Stimulated activated CD4-positive, alpha-beta T cell treated with anti-CD3 and anti-CD28 coated beads, Interleukin-4, amount 100 ng/mL, for 48 hours (primary cell): ENCODE data around the gene ACADS.
A peak's percentile ranks its signal among the peaks of the same experiment; 100 is the strongest.

Source experiments
- DNase-seq, 2 donors: peaks; one replicate each; pipeline ENCODE4 v3.0.0-alpha.2; 2020; ENCODE audit warnings: low read depth in 2 of 2

ACADS gene

GRCh38 chr12:120725659-120726509 is at the start of gene ACADS:
ACADS (plus strand) TSS chr12:120725826; CDS start chr12:120725886, 60 bp downstream.
- peak; percentile 87 to 88 for DNase-seq

- peak in 1 of 2 donors; percentile 2 for DNase-seq
These were observed 47.7 kb upstream of the ACADS start for GRCh38 chr12:120677765-120678473.

DNA sequence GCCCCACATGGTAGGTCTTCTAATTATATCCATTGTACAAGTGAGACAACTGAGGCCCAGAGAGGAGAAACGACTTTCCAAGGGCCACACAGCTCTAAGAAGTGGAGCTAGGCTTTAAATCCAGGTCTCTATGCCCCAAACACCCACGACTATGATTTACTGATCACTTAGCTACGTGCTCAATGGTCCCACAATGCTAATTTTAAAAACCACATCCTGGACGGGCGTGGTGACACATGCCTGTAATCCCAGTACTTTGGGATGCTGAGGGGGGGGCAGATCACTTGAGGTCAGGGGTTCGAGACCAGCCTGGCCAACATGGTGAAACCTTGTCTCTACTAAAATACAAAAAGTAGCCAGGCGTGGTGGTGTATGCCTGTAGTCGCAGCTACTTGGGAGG is 47.1 kb upstream of the ACADS start:
- no peak for DNase-seq

- DNase-seq, result no peak
These were observed 45.4 kb upstream of the ACADS start for GRCh38 chr12:120680165-120680738.

- no peak for DNase-seq
These were observed 41.1 kb upstream of the ACADS start for GRCh38 chr12:120684523-120684932.

DNA sequence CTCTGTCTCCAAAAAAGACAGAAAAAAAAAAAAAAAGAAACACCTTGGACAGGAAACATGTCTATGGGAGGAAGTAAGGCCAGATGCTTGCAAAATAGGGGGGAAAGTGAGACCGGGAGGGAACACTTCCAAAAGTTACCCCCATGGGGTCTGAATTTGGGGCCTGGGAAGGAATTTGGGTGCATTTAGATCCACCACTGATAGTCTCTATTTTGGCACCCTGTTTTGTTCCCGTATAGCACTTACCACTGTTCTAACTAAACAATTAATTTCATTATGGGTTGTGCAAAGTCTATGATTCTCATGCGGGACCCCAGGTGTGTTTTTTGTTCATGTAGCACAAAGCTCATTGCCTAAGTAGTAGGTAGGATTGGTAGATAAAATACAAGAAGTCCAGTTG is 40.1 kb upstream of the ACADS start:
- DNase-seq, result no peak

- peak; percentile 95 to 98 for DNase-seq
These were observed 39.4 kb upstream of the ACADS start for GRCh38 chr12:120686151-120686689.

GRCh38 chr12:120686690-120687577 is 38.7 kb upstream of the ACADS start, which contains the start of gene MLEC:
MLEC (plus strand) TSS chr12:120687149; CDS start chr12:120687297, 148 bp downstream.
- DNase-seq, result peak; percentile 98 to 99

DNA sequence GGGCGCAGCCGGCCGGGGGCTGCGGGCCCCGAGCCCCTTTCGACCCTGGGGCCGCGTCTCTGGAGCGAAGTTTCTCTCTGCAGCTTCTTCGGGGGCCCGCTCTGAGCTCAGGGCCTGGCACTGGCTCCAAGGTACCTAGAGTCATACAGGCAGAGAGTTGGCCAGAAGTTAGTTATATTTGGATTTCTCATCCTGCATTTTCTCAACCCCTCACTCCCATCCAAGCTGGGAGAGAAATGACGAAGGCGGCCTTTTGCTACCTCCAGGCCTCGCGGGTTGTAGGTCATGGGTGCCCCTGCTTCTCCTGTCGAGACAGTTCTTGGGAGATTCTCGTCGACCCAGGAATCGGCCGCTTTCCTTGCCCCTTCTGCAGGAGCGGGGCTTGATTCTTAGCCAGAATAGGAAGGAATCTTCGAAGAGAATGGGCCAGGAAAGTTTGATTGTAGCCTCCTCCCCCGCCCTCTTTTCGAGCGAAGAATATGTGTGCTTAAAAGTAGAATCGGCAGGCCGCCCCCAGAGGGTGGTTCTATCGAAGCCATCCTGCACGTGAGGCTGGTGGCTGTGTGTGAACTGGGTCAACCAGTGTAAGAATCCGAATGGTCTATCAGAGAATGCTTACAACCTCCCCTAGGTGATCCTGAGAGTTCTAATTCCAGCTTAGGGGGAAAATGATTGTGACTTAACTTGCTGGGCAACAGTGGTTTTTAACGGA is 37.9 kb upstream of the ACADS start:
- DNase-seq, result peak; percentile 19 to 21

DNA sequence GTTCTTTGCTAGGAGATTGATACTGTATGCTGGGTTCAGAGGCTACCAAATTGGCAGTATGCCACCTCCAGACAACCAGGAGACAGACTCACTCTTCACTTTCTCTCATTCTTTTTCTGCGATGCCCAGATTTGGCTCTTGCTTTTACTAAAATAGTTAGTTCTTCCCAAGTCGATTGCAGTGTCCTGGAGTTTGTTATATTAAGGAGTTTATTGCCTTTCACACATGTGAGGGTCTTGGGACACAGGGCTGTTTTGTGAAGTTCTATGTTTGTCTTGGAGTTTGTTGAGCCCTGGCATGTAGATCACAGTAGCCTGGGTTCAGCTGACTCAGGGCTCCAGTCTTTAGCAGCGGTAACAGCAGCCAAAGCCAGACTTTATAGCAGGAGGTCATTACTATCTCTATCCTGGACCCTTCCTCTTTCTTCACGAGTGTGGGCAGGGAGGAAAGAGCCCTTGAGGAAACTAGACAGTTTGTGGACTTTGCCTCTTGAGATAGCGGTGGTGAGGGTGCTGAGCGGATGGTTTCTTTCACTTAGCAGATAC is 37.0 kb upstream of the ACADS start:
- DNase-seq, result no peak

GRCh38 chr12:120689397-120690082 is 36.1 kb upstream of the ACADS start:
- no peak for DNase-seq

GRCh38 chr12:120690083-120690450 is 35.6 kb upstream of the ACADS start:
- DNase-seq, result no peak

DNA sequence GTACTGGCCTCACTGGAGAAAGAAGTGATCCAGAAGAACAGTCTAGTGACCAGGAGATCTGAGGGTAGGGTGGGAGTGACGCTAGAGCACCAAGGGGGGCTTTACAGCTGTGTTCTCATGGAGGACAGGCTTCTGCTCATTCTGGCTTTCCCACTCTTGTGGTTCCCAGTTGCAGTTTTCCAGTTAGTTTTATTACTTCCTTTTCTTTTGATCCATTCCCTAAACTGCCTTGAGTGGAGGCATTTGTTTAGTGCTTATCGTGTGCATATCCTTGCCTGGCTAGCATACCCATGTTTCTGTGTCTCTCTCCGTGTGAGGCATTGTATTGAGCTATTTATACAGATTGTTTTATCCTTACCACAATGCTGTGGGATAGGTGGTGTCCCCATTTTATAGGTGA is 34.6 kb upstream of the ACADS start:
- no peak for DNase-seq

DNA sequence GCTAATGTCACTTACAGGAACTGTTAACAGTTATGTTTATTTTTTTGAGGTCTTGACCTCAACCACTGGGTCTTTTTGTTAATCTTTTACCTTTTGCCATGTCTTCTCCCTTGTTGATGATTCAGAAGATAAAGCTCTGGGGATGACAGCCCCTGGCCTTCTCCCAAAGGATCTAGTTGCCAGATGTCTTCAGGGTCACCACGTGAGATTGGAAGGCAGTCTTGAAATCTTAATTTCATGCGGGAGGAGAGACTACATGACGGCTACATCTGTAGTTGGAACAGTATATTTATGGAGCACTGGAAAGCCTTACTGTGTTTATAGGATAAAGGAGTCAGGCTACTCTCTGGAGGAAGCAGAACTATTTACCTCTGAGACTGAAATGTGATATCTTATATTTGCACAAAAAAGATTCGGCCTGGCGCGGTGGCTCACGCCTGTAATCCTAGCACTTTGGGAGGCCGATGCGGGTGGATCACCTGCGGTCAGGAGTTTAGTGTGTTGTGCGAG is 33.0 kb upstream of the ACADS start:
- no peak for DNase-seq

DNA sequence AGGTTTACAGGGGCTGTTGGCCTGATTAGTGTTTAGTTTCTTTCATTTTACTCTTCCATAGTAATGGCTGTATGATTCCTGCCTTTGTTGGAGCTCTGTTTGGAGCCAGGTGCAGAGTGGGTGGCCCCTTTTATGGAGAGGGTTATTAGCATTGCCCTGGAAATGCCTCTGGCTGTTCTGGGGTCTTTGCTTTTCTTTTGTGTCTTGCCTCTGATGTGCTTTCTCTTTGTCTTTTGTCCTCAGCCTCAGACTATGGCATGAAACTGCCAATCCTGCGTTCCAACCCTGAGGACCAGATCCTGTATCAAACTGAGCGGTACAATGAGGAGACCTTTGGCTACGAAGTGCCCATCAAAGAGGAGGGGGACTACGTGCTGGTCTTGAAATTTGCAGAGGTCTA is 31.8 kb upstream of the ACADS start:
- DNase-seq, result no peak

- DNase-seq, result no peak
These were observed 29.0 kb upstream of the ACADS start for GRCh38 chr12:120696626-120697025.

- DNase-seq, result no peak
These were observed 28.3 kb upstream of the ACADS start for GRCh38 chr12:120697344-120697743.

GRCh38 chr12:120698665-120699064 is 27.0 kb upstream of the ACADS start:
- no peak for DNase-seq

DNA sequence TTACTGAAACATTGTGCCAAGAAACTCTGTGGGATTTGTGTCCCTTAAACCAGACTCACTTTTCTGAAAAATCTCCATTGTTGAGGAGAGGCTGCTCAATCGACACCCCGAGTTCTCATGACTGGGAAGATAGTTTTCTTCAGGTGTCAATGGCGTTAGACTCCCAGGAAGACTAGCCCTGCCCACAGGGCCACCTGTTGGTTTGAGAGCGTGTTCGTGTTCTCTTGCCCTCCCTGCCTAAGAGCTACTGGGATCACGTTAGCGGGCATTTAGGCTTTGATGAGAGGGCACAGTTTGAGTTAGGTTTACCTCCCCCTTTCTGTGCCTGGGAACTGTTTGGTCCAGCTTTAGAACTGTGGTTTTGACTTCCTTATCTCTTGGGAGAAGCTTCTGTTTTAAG is 26.1 kb upstream of the ACADS start:
- DNase-seq, result no peak

- no peak for DNase-seq
These were observed 24.7 kb upstream of the ACADS start for GRCh38 chr12:120700886-120701285.
